WTC11 (cell line): Measurements from ENCODE around the gene HSPA12A. TPM values are rescaled to one million over a fixed set of nuclear protein-coding genes. Genes with fewer than 3 reads are reported as not detected.

Experiments
- ATAC-seq: fragments of 200-7000 bp; cut with Tn5 transposase; 2 replicates; pipeline ENCODE4 v1.10.0; 2021; ENCODE audit warnings: mild to moderate bottlenecking, moderate library complexity
- CTCF ChIA-PET: fragments of 300-600 bp; sonication (Branson Sonifier 250); formaldehyde crosslinking; loops from one replicate; lab custom pipeline; 2021; ENCODE audit warnings: antibody characterized with exemption; lab: Charles Lee
- POLR2A ChIA-PET: fragments of 350-600 bp; sonication (Branson Sonifier 250); formaldehyde crosslinking; loops from one replicate; lab custom pipeline; 2021; ENCODE audit warnings: antibody characterized with exemption; lab: Charles Lee
- DNase-seq: peaks from one replicate; pipeline ENCODE4 v3.0.0; 2021; ENCODE audit warnings: low spot score
- H3K27ac Mint-ChIP-seq: 2 replicates; pipeline ENCODE4 v1.8.0; 2021; ENCODE audit warnings: mixed read lengths
- H3K27me3 Mint-ChIP-seq: 2 replicates; pipeline ENCODE4 v1.8.0; 2021; ENCODE audit warnings: low read depth, mild to moderate bottlenecking, moderate library complexity, mixed read lengths
- H3K36me3 Mint-ChIP-seq: 2 replicates; pipeline ENCODE4 v1.8.0; 2021; ENCODE audit warnings: mixed read lengths
- H3K4me1 Mint-ChIP-seq: 2 replicates; pipeline ENCODE4 v1.8.0; 2022; ENCODE audit warnings: mixed read lengths
- H3K4me3 Mint-ChIP-seq: 2 replicates; pipeline ENCODE4 v1.8.0; 2021; ENCODE audit warnings: mild to moderate bottlenecking, moderate library complexity, mixed read lengths
- H3K9me3 Mint-ChIP-seq: 2 replicates; pipeline ENCODE4 v1.8.0; 2021; ENCODE audit warnings: mixed read lengths
- ATF6 ChIP-seq: sonication (generic); formaldehyde crosslinking; IDR thresholded peaks from 2 replicates; pipeline ENCODE4 v1.8.1; 2023; ENCODE audit warnings: mild to moderate bottlenecking, missing genetic modification reagents
- CTCF ChIP-seq: fragments of 200-600 bp; IDR thresholded peaks from 2 replicates; pipeline ENCODE4 v1.8.0; 2022; ENCODE audit warnings: antibody characterized with exemption
- E2F1 ChIP-seq: sonication (generic); formaldehyde crosslinking; IDR thresholded peaks from 2 replicates; pipeline ENCODE4 v1.8.0; 2022; ENCODE audit warnings: mild to moderate bottlenecking, missing genetic modification reagents
- FOXK1 ChIP-seq: sonication (generic); formaldehyde crosslinking; IDR thresholded peaks from 2 replicates; pipeline ENCODE4 v1.8.0; 2022; ENCODE audit warnings: mild to moderate bottlenecking, moderate library complexity, missing genetic modification reagents
- HMGXB4 ChIP-seq: sonication (generic); formaldehyde crosslinking; IDR thresholded peaks from 2 replicates; pipeline ENCODE4 v1.8.1; 2023; ENCODE audit warnings: mild to moderate bottlenecking, moderate library complexity, missing genetic modification reagents
- NFYB ChIP-seq: sonication (generic); formaldehyde crosslinking; conservative IDR thresholded peaks from 2 replicates; pipeline ENCODE4 v1.8.0; 2022; ENCODE audit warnings: low read depth, missing genetic modification reagents
- NR1H2 ChIP-seq: sonication (generic); formaldehyde crosslinking; IDR thresholded peaks from 2 replicates; pipeline ENCODE4 v1.9.0; 2021; ENCODE audit warnings: mild to moderate bottlenecking, moderate library complexity, missing genetic modification reagents
- NR3C1 ChIP-seq: sonication (generic); formaldehyde crosslinking; conservative IDR thresholded peaks from 2 replicates; pipeline ENCODE4 v1.8.1; 2023; ENCODE audit warnings: low read depth, mild to moderate bottlenecking, missing genetic modification reagents
- OVOL2 ChIP-seq: fragments of 250-450 bp; sonication (Bioruptor Pico); IDR thresholded peaks from 2 replicates; pipeline ENCODE4 v1.9.0; 2021; ENCODE audit warnings: mild to moderate bottlenecking, borderline replicate concordance
- RELA ChIP-seq: sonication (generic); formaldehyde crosslinking; IDR thresholded peaks from 2 replicates; pipeline ENCODE4 v1.8.1; 2022; ENCODE audit warnings: missing genetic modification reagents, mild to moderate bottlenecking, borderline replicate concordance
- RORB ChIP-seq: fragments of 250-450 bp; sonication (Bioruptor Pico); IDR thresholded peaks from 2 replicates; pipeline ENCODE4 v1.9.0; 2021; ENCODE audit warnings: mild to moderate bottlenecking
- SMAD3 ChIP-seq: sonication (generic); formaldehyde crosslinking; IDR thresholded peaks from 2 replicates; pipeline ENCODE4 v1.8.0; 2022; ENCODE audit warnings: missing genetic modification reagents, mild to moderate bottlenecking, borderline replicate concordance
- SMAD4 ChIP-seq: sonication (generic); formaldehyde crosslinking; IDR thresholded peaks from 2 replicates; pipeline ENCODE4 v1.8.0; 2022; ENCODE audit warnings: mild to moderate bottlenecking, missing genetic modification reagents
- ZNF423 ChIP-seq: fragments of 250-450 bp; sonication (Bioruptor Pico); IDR thresholded peaks from 2 replicates; pipeline ENCODE4 v2.1.2; 2022; ENCODE audit warnings: mild to moderate bottlenecking, moderate library complexity
- ZNF512 ChIP-seq: sonication (generic); formaldehyde crosslinking; IDR thresholded peaks from 2 replicates; pipeline ENCODE4 v1.8.1; 2022; ENCODE audit warnings: missing genetic modification reagents, borderline replicate concordance
- total RNA-seq: library from RNA; stranded (reverse); gene quantifications from 3 replicates; pipeline ENCODE4 v1.2.3, GENCODE V29; 2021
- TF ChIP-seq, protein P1 (sequence below): sonication (generic); formaldehyde crosslinking; IDR thresholded peaks from 2 replicates; pipeline ENCODE4 v1.8.0; 2022; ENCODE audit warnings: mild to moderate bottlenecking, missing genetic modification reagents
- TF ChIP-seq, protein P2 (sequence below): fragments of 250-450 bp; sonication (Bioruptor Pico); IDR thresholded peaks from 2 replicates; pipeline ENCODE4 v1.9.0; 2021; ENCODE audit warnings: mild to moderate bottlenecking
- TF ChIP-seq, protein P3 (sequence below): sonication (generic); formaldehyde crosslinking; IDR thresholded peaks from 2 replicates; pipeline ENCODE4 v1.8.1; 2022; ENCODE audit warnings: mild to moderate bottlenecking, missing genetic modification reagents, moderate library complexity, borderline replicate concordance
- TF ChIP-seq, protein P4 (sequence below): sonication (generic); formaldehyde crosslinking; IDR thresholded peaks from 2 replicates; pipeline ENCODE4 v1.8.0; 2022; ENCODE audit warnings: mild to moderate bottlenecking, missing genetic modification reagents

The HSPA12A gene
- total RNA-seq, 1 experiment from 2014 or later, result 7.2 TPM

DNA sequence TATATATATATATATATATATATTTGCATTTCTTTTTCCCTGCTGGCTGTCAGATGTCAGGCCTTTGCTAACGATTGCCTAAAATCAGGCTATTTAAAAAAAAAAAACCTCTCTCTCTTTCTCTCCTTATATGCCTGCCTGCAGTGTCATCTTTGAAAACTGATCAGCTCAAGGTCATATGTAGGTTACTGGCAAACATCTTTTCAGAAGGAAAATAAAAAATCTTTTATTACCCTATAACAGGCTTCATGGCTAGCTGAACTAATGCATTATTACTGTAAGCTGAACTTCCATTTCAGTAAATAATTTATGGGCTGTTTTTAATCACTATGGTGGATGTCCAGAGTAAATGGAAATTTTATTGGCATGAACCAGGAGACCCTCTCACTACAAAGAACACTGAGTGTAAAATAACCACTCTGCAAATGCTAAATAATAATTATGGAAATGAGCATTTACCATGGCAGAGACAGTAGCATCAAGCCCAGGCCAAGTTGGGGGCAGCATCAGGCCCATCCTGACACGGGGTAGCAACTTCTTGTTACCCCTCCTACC is 29.3 kb downstream of the HSPA12A start (continued):
- TF ChIP-seq E2F1 (CRISPR knock-in tag) (no peak), OVOL2 (CRISPR knock-in tag) (no peak), SMAD3 (CRISPR knock-in tag) (no peak), CTCF (no peak), HMGXB4 (CRISPR knock-in tag) (no peak)
- TF ChIP-seq, all 79 proteins: peak for 0

DNA sequence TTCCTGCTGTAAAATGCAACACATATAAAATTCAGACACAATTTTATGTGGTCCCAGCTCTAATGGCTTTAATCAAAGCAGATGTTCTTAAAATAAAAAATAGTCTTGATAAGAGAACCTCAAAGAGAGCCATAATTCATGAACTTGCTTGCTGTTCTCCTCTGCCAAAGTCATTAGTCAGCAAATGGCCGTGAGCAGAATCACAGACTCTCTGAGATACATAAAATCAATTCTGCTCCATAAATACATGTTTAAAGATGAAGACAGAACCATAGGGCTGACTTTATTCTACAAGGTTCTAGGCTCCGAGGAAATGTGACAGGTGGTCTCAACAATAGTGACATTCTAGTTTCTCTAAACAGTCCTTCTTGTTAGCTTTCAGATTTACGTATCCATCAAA is 29.8 kb downstream of the HSPA12A start:
- H3K27me3 Mint-ChIP-seq, result no peaks in the 10 kb centered on the region
- ATAC-seq, result no peak
- no peaks in the 10 kb centered on the region for H3K36me3 Mint-ChIP-seq
- CTCF ChIA-PET, result interaction anchor here (0.6 kb wide), 1 partner anchor 169 kb away, joined by 3 read pairs; no protein-coding TSS in a partner anchor
- no peak overlapping the region for H3K27ac Mint-ChIP-seq
- POLR2A ChIA-PET, result interaction anchor here (0.7 kb wide), 1 partner anchor 9 kb away, joined by 3 read pairs; no protein-coding TSS in a partner anchor
- peaks cover 6% of the 10 kb centered on the region for H3K4me1 Mint-ChIP-seq
- H3K4me3 Mint-ChIP-seq, result no peak overlapping the region
- no peaks in the 10 kb centered on the region for H3K9me3 Mint-ChIP-seq
- DNase-seq, result no peak
- TF ChIP-seq NR1H2 (no peak), NR3C1 (CRISPR knock-in tag) (no peak), SMAD3 (CRISPR knock-in tag) (no peak), ZNF423 (CRISPR knock-in tag) (no peak), RORB (CRISPR knock-in tag) (no peak), OVOL2 (CRISPR knock-in tag) (no peak), NFYB (CRISPR knock-in tag) (no peak), ATF6 (CRISPR knock-in tag) (no peak), SMAD4 (CRISPR knock-in tag) (no peak), RELA (no peak), FOXK1 (no peak), ZNF512 (CRISPR knock-in tag) (no peak)
- TF ChIP-seq, protein P1, sequence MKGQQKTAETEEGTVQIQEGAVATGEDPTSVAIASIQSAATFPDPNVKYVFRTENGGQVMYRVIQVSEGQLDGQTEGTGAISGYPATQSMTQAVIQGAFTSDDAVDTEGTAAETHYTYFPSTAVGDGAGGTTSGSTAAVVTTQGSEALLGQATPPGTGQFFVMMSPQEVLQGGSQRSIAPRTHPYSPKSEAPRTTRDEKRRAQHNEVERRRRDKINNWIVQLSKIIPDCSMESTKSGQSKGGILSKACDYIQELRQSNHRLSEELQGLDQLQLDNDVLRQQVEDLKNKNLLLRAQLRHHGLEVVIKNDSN (CRISPR knock-in tag), result no peak
- TF ChIP-seq, protein P2, sequence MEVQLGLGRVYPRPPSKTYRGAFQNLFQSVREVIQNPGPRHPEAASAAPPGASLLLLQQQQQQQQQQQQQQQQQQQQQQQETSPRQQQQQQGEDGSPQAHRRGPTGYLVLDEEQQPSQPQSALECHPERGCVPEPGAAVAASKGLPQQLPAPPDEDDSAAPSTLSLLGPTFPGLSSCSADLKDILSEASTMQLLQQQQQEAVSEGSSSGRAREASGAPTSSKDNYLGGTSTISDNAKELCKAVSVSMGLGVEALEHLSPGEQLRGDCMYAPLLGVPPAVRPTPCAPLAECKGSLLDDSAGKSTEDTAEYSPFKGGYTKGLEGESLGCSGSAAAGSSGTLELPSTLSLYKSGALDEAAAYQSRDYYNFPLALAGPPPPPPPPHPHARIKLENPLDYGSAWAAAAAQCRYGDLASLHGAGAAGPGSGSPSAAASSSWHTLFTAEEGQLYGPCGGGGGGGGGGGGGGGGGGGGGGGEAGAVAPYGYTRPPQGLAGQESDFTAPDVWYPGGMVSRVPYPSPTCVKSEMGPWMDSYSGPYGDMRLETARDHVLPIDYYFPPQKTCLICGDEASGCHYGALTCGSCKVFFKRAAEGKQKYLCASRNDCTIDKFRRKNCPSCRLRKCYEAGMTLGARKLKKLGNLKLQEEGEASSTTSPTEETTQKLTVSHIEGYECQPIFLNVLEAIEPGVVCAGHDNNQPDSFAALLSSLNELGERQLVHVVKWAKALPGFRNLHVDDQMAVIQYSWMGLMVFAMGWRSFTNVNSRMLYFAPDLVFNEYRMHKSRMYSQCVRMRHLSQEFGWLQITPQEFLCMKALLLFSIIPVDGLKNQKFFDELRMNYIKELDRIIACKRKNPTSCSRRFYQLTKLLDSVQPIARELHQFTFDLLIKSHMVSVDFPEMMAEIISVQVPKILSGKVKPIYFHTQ (CRISPR knock-in tag), result no peak
- TF ChIP-seq, protein P3, sequence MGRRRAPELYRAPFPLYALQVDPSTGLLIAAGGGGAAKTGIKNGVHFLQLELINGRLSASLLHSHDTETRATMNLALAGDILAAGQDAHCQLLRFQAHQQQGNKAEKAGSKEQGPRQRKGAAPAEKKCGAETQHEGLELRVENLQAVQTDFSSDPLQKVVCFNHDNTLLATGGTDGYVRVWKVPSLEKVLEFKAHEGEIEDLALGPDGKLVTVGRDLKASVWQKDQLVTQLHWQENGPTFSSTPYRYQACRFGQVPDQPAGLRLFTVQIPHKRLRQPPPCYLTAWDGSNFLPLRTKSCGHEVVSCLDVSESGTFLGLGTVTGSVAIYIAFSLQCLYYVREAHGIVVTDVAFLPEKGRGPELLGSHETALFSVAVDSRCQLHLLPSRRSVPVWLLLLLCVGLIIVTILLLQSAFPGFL (CRISPR knock-in tag), result no peak
- TF ChIP-seq, protein P4, sequence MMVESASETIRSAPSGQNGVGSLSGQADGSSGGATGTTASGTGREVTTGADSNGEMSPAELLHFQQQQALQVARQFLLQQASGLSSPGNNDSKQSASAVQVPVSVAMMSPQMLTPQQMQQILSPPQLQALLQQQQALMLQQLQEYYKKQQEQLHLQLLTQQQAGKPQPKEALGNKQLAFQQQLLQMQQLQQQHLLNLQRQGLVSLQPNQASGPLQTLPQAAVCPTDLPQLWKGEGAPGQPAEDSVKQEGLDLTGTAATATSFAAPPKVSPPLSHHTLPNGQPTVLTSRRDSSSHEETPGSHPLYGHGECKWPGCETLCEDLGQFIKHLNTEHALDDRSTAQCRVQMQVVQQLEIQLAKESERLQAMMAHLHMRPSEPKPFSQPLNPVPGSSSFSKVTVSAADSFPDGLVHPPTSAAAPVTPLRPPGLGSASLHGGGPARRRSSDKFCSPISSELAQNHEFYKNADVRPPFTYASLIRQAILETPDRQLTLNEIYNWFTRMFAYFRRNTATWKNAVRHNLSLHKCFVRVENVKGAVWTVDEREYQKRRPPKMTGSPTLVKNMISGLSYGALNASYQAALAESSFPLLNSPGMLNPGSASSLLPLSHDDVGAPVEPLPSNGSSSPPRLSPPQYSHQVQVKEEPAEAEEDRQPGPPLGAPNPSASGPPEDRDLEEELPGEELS (CRISPR knock-in tag), result no peak
